Esophagus muscularis mucosa (tissue), 4 donors: ENCODE data around the gene PRKN.

ENCODE experiments used
- CTCF ChIP-seq, 3 experiments: fragments of 200-600 bp in 2 of 3; fragments of 450-650 bp in 1 of 3; sonication (generic) in 2 of 3; IDR thresholded peaks; one replicate each; pipeline ENCODE4 v1.5.1; 2017 to 2019; ENCODE audit warnings: antibody characterized with exemption in 3 of 3, mild to moderate bottlenecking in 2 of 3, moderate library complexity in 1 of 3
- EP300 ChIP-seq: sonication (generic); formaldehyde crosslinking; IDR thresholded peaks from one replicate; pipeline ENCODE4 v1.6.1; 2017; ENCODE audit warnings: antibody characterized with exemption
- POLR2A ChIP-seq: fragments of 450-650 bp; IDR thresholded peaks from one replicate; pipeline ENCODE4 v1.6.1; 2017; ENCODE audit warnings: antibody characterized with exemption, moderate library complexity, mild to moderate bottlenecking, low read depth

GRCh38 chr6:162123797-162124196 is 603.8 kb downstream of the PRKN start:
- TF ChIP-seq POLR2A (no peak), CTCF (IDR thresholded peaks at IDR 0.05) (no peak), EP300 (no peak)
